Measurements from ENCODE around the gene TTLL6. TPM values are rescaled to one million over a fixed set of nuclear protein-coding genes. Genes with fewer than 3 reads are reported as not detected.

Gene TTLL6
- total and polyA plus RNA-seq, 2 experiments from 2014 or later: not detected

- H3K9ac ChIP-seq: no peak overlapping the region
- DNase-seq: peak; percentile 64
- 0 out of 2 replicates have a peak overlapping the region, but pooled peaks have one; percentile 48 for H2AFZ ChIP-seq
- no peaks in the 10 kb centered on the region for H3K4me1 ChIP-seq (ENCODE audit: insufficient read depth)
- no peaks in the 10 kb centered on the region for H3K79me2 ChIP-seq (ENCODE audit: insufficient read depth)
- no peaks in the 10 kb centered on the region for H3K36me3 ChIP-seq (ENCODE audit: low read depth)
- H3K9me2 ChIP-seq (ENCODE audit: insufficient read depth): no peaks in the 10 kb centered on the region
- no peaks in the 10 kb centered on the region for H3K9me3 ChIP-seq (ENCODE audit: low read depth)
- H3K4me2 ChIP-seq (ENCODE audit: unreplicated experiment): no peak overlapping the region
- in situ Hi-C loops (cut with MboI): loop anchor here (10.0 kb wide), 1 partner anchor 220 kb away; no protein-coding TSS in a partner anchor
- TF ChIP-seq EZH2phosphoT487 (IDR thresholded peaks at IDR 0.05; ENCODE audit: insufficient read depth, low read depth) (no peak), EZH2 (IDR thresholded peaks at IDR 0.05; ENCODE audit: insufficient read depth, poor library complexity, severe bottlenecking) (no peak)
- WGBS, 2 experiments (ENCODE audit: low coverage in 1 of 2, low lambda C conversion rate in 2 of 2, missing lambda C conversion rate in 2 of 2): 23 to 30% methylated on average over 7 of the region's 7 CpGs
- H3K4me3 ChIP-seq: no peak overlapping the region
- no peak overlapping the region for H3K27ac ChIP-seq
- H3K27me3 ChIP-seq (replicated peaks; ENCODE audit: insufficient read depth): peaks cover 20% of the 10 kb centered on the region
- H4K20me1 ChIP-seq (ENCODE audit: insufficient read depth): no peaks in the 10 kb centered on the region
- H3F3A ChIP-seq (ENCODE audit: insufficient read depth): peaks cover 14% of the 10 kb centered on the region
Measured at GRCh38 chr17:48814504-48814903, 2.5 kb downstream of the TTLL6 start.

- Histone ChIP-seq H3K4me3 (no peak overlapping the region), H4K20me1 (ENCODE audit: insufficient read depth) (no peaks in the 10 kb centered on the region), H3K4me1 (ENCODE audit: insufficient read depth) (no peaks in the 10 kb centered on the region), H3K9me3 (ENCODE audit: low read depth) (no peaks in the 10 kb centered on the region), H3K4me2 (ENCODE audit: unreplicated experiment) (no peak overlapping the region), H3K9me2 (ENCODE audit: insufficient read depth) (no peaks in the 10 kb centered on the region), H3K9ac (no peak overlapping the region), H2AFZ (no peak overlapping the region), H3K36me3 (ENCODE audit: low read depth) (no peaks in the 10 kb centered on the region), H3K27ac (no peak overlapping the region), H3K79me2 (ENCODE audit: insufficient read depth) (no peaks in the 10 kb centered on the region), H3K27me3 (replicated peaks; ENCODE audit: insufficient read depth) (peaks cover 20% of the 10 kb centered on the region), H3F3A (ENCODE audit: insufficient read depth) (peaks cover 14% of the 10 kb centered on the region)
- TF ChIP-seq EZH2phosphoT487 (IDR thresholded peaks at IDR 0.05; ENCODE audit: insufficient read depth, low read depth) (no peak), EZH2 (IDR thresholded peaks at IDR 0.05; ENCODE audit: insufficient read depth, poor library complexity, severe bottlenecking) (no peak)
- DNase-seq: no peak
- WGBS, 2 experiments (ENCODE audit: low coverage in 1 of 2, low lambda C conversion rate in 2 of 2, missing lambda C conversion rate in 2 of 2): 49 to 59% methylated on average over 3 of the region's 3 CpGs
- in situ Hi-C loops (cut with MboI): loop anchor here (10.0 kb wide), 1 partner anchor 223 kb away; no protein-coding TSS in a partner anchor
Measured at GRCh38 chr17:48812001-48812400, 5.0 kb downstream of the TTLL6 start.

GRCh38 chr17:48809182-48809581 lies 7.8 kb downstream of the TTLL6 start:
- Histone ChIP-seq H3K36me3 (ENCODE audit: low read depth) (no peaks in the 10 kb centered on the region), H3K4me1 (ENCODE audit: insufficient read depth) (no peaks in the 10 kb centered on the region), H3K4me2 (ENCODE audit: unreplicated experiment) (no peak overlapping the region), H2AFZ (no peak overlapping the region), H3K79me2 (ENCODE audit: insufficient read depth) (no peaks in the 10 kb centered on the region), H3K27me3 (replicated peaks; ENCODE audit: insufficient read depth) (peaks cover 20% of the 10 kb centered on the region), H3F3A (ENCODE audit: insufficient read depth) (no peaks in the 10 kb centered on the region), H3K9me3 (ENCODE audit: low read depth) (no peaks in the 10 kb centered on the region), H3K9ac (no peak overlapping the region), H3K27ac (no peak overlapping the region), H4K20me1 (ENCODE audit: insufficient read depth) (no peaks in the 10 kb centered on the region), H3K9me2 (ENCODE audit: insufficient read depth) (no peaks in the 10 kb centered on the region), H3K4me3 (no peak overlapping the region)
- WGBS, 2 experiments (ENCODE audit: low coverage in 1 of 2, low lambda C conversion rate in 2 of 2, missing lambda C conversion rate in 2 of 2): 88 to 89% methylated on average over 4 of the region's 4 CpGs
- no peak for TF ChIP-seq EZH2phosphoT487 (IDR thresholded peaks at IDR 0.05; ENCODE audit: insufficient read depth, low read depth)
- TF ChIP-seq EZH2 (IDR thresholded peaks at IDR 0.05; ENCODE audit: insufficient read depth, poor library complexity, severe bottlenecking): no peak
- in situ Hi-C loops (cut with MboI): no loop called here
- no peak for DNase-seq

GRCh38 chr17:48804936-48805411 lies 12.1 kb downstream of the TTLL6 start:
- no peaks in the 10 kb centered on the region for H3K9me2 ChIP-seq (ENCODE audit: insufficient read depth)
- no peaks in the 10 kb centered on the region for H4K20me1 ChIP-seq (ENCODE audit: insufficient read depth)
- no peak overlapping the region for H3K9ac ChIP-seq
- no peak for TF ChIP-seq EZH2phosphoT487 (IDR thresholded peaks at IDR 0.05; ENCODE audit: insufficient read depth, low read depth)
- no peak for TF ChIP-seq EZH2 (IDR thresholded peaks at IDR 0.05; ENCODE audit: insufficient read depth, poor library complexity, severe bottlenecking)
- in situ Hi-C loops (cut with MboI): loop anchor here (5.0 kb wide), 1 partner anchor 77 kb away; no protein-coding TSS in a partner anchor
- WGBS, 2 experiments (ENCODE audit: low coverage in 1 of 2, low lambda C conversion rate in 2 of 2, missing lambda C conversion rate in 2 of 2): 6 to 8% methylated on average over 8 to 9 of the region's 9 CpGs
- H3K27ac ChIP-seq: no peak overlapping the region
- no peaks in the 10 kb centered on the region for H3K9me3 ChIP-seq (ENCODE audit: low read depth)
- no peaks in the 10 kb centered on the region for H3F3A ChIP-seq (ENCODE audit: insufficient read depth)
- peak; percentile 56 for DNase-seq
- no peaks in the 10 kb centered on the region for H3K27me3 ChIP-seq (replicated peaks; ENCODE audit: insufficient read depth)
- H3K4me2 ChIP-seq (ENCODE audit: unreplicated experiment): no peak overlapping the region
- no peak overlapping the region for H2AFZ ChIP-seq
- H3K36me3 ChIP-seq (ENCODE audit: low read depth): no peaks in the 10 kb centered on the region
- H3K4me3 ChIP-seq: no peak overlapping the region
- H3K79me2 ChIP-seq (ENCODE audit: insufficient read depth): no peaks in the 10 kb centered on the region
- peaks cover 7% of the 10 kb centered on the region for H3K4me1 ChIP-seq (ENCODE audit: insufficient read depth)
